ENCODE data around the gene MYOZ2. TPM values are rescaled to one million over a fixed set of nuclear protein-coding genes. Genes with fewer than 3 reads are reported as not detected.

Gene MYOZ2
- total RNA-seq, 8 experiments from 2014 or later = 0.15 to 0.78 (median 0.24) TPM; not detected in 5

DNA sequence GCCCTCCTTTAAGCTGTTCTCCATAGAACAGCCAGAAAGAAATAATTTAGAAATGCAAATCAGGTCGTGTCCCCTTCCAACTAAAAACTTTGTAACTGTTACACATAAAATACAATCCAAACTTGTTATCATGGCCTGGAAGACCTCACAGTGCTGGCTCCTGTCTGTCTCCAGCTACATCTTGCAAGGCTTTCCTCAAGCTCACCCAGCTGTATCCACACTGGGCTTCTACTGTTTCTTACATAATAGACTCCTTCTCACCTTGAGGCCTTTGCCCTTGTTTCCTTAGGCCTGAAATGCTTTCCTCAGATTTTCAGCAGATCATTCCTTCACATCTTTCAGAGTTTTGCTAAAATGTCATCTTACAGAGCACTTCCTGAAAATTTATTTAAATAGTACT is 43.4 kb downstream of the MYOZ2 start:
- Histone ChIP-seq H3K4me3 (no peak overlapping the region), H3K27ac (no peak overlapping the region), H3K4me1 (replicated peaks in 1 of 2) (no peaks in the 10 kb centered on the region)
- in situ Hi-C loops (cut with MboI; ENCODE audit: low pct_unique_long_range_greater_than_20kb in 2 of 9, low sequenced_read_pairs in 9 of 9, unreplicated experiment in 9 of 9) = no loop called here
- no peak for ATAC-seq (replicated peaks in 6 of 8)
- 13 to 83% (median 53%) methylated on average over 1 of the region's 1 CpG; no CpG with 5 or more reads in 4 of the 10 experiments for WGBS, 10 experiments

DNA sequence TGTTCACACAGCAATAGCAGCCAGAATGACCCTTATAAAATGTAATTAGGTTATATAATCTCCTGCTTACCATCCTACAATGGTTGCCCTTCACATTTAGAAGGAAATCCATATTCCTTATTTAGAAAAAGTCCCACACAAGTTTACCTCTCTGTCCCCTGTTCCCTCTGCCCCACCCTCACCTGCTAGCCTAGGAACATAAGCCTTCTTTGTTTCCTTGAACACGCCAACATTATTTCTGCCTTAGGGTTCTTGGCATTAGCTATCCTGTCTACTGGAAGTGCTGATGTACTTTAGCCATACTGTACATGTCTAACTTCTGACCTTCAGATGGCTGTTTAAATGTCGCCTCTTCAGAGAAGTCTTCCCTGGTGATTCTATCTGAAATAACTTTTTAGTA is 48.5 kb downstream of the MYOZ2 start:
- 75 to 100% (median 89%) methylated on average over 1 to 2 of the region's 2 CpGs for WGBS, 10 experiments
- no peak for ATAC-seq (replicated peaks in 6 of 8)
- in situ Hi-C loops (cut with MboI; ENCODE audit: low pct_unique_long_range_greater_than_20kb in 2 of 9, low sequenced_read_pairs in 9 of 9, unreplicated experiment in 9 of 9) = no loop called here

DNA sequence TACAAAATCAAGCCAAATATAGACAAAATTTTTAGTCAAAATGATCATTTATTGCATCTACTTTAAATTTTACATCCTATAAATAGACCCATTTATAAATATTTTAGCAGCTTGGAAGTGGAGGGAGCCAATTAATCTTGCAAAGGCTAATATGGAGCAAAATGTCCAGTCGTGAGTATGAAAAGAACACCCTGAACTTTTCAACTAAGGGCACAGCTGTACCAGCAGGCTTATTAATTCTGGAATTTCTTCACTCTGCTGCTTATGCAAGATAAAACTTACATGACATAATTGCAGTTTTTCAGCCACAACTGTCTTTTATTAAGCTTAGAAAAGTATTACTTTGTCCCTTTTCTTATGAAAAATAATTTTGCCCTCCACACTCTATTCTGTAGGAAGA is 54.0 kb downstream of the MYOZ2 start:
- H3K4me3 ChIP-seq = no peak overlapping the region
- 0 to 100% (median 38%) methylated on average over 1 of the region's 1 CpG; no CpG with 5 or more reads in 1 of the 10 experiments for WGBS, 10 experiments
- in situ Hi-C loops (cut with MboI; ENCODE audit: low pct_unique_long_range_greater_than_20kb in 2 of 9, low sequenced_read_pairs in 9 of 9, unreplicated experiment in 9 of 9) = no loop called here
- no peaks in the 10 kb centered on the region for H3K4me1 ChIP-seq (replicated peaks in 1 of 2)
- no peak overlapping the region for H3K27ac ChIP-seq
- no peak for ATAC-seq (replicated peaks in 6 of 8)

More for the DNA sequence above, 48.5 kb downstream of the MYOZ2 start:
- Histone ChIP-seq H3K4me1 (replicated peaks in 1 of 2) (no peaks in the 10 kb centered on the region), H3K4me3 (no peak overlapping the region), H3K27ac (no peak overlapping the region)

DNA sequence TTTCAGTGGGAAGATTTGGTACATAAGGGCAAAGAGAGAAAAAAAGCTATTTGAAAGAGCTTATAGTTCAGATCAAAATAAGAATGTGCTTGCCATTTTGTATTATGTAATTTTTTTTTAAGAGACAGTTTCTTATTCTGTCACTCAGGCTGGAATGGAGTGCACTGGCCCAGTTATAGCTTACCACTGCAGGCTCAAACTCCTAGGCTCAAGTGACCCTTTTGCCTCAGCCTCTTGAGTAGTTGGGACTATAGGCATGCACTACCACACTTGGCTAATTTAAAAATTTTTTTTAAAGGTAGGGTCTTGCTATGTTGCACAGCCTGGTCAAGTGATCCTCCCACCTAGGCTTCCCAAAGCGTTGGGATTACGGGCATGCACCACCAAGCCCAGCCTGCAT is 54.7 kb downstream of the MYOZ2 start:
- ATAC-seq (replicated peaks in 6 of 8) = no peak
- in situ Hi-C loops (cut with MboI; ENCODE audit: low pct_unique_long_range_greater_than_20kb in 2 of 9, low sequenced_read_pairs in 9 of 9, unreplicated experiment in 9 of 9) = no loop called here
- H3K4me1 ChIP-seq (replicated peaks in 1 of 2) = no peaks in the 10 kb centered on the region
- 59 to 100% (median 97%) methylated on average over 1 to 2 of the region's 2 CpGs; no CpG with 5 or more reads in 2 of the 10 experiments for whole genome bisulfite sequencing, 10 experiments
- H3K27ac ChIP-seq = no peak overlapping the region
- no peak overlapping the region for H3K4me3 ChIP-seq

DNA sequence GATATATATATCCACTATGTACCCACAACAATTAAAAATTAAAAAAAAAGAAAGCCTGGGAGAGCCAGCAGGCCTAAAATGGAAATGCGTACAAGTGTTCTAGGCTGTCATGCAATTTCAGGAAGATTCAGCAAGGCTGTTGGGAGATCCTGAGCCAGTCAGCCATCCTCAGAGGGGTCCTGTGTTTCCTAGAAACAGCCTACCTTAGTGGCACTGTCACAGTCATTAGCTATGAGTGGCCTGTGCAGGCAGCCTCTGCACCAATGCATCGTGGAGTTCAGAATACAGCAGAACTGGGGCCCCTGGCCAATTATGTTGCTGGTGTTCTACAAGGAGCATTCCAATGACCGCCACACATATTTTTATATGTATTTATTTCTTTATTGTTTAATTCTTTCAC is 55.9 kb downstream of the MYOZ2 start:
- WGBS, 10 experiments = 83 to 100% (median 100%) methylated on average over 1 to 3 of the region's 3 CpGs; no CpG with 5 or more reads in 2 of the 10 experiments
- no peak for ATAC-seq (replicated peaks in 6 of 8)

DNA sequence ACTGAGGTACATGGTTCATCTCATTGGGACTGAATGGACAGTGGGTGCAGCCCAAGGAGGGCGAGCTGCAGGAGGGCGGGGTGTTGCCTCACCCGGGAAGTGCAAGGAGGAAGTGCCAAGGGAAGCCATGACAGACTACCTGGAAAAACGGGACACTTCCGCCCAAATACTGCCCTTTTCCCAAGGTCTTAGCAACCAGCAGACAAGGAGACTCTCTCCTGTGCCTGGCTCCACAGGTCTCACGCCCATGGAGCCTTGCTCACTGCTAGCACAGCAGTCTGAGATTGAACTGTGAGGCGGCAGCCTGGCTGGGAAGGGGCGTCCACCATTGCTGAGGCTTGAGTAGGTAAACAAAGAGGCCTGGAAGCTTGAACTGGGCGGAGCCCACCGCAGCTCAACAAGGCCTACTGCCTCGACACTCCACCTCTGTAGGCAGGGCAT is 62.2 kb downstream of the MYOZ2 start:
- no peak overlapping the region for H3K27ac ChIP-seq
- 75 to 100% (median 84%) methylated on average over 1 to 8 of the region's 11 CpGs; no CpG with 5 or more reads in 2 of the 10 experiments for WGBS, 10 experiments
- ATAC-seq (replicated peaks in 6 of 8) = no peak
- no peak overlapping the region for H3K4me3 ChIP-seq
- in situ Hi-C loops (cut with MboI; ENCODE audit: low pct_unique_long_range_greater_than_20kb in 2 of 9, low sequenced_read_pairs in 9 of 9, unreplicated experiment in 9 of 9) = no loop called here
- no peaks in the 10 kb centered on the region for H3K4me1 ChIP-seq (replicated peaks in 1 of 2)

More for the DNA sequence above, 55.9 kb downstream of the MYOZ2 start:
- Histone ChIP-seq H3K27ac (no peak overlapping the region), H3K4me1 (replicated peaks in 1 of 2) (no peaks in the 10 kb centered on the region), H3K4me3 (no peak overlapping the region)
- in situ Hi-C loops (cut with MboI; ENCODE audit: low pct_unique_long_range_greater_than_20kb in 2 of 9, low sequenced_read_pairs in 9 of 9, unreplicated experiment in 9 of 9) = no loop called here

DNA sequence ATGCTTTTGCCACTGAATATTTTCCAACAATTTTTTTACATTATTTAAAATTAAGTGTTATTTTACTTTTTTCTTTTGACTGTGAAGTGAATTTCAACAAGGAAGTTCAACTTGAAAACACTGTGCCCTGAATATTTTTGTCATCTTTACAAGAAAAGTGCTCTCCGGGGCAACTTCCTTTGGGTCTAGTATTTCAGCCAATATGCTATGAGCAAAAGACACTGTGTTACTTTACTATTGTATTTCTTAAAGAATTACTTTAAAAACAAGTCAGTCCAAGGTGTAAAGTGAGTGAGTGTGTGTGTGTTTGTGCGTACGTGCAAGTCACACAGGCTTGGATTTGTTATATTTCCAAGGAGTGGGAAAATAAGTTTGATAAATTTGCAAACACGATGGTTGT is 69.3 kb downstream of the MYOZ2 start:
- in situ Hi-C loops (cut with MboI; ENCODE audit: low pct_unique_long_range_greater_than_20kb in 2 of 9, low sequenced_read_pairs in 9 of 9, unreplicated experiment in 9 of 9) = loop anchor here in 1 of 9 experiments (25.0 kb wide), 1 partner anchor 168 kb away; no protein-coding TSS in a partner anchor
- 47 to 100% (median 82%) methylated on average over 1 to 4 of the region's 4 CpGs for WGBS, 10 experiments
- Histone ChIP-seq H3K4me3 (no peak overlapping the region), H3K4me1 (replicated peaks in 1 of 2) (no peaks in the 10 kb centered on the region), H3K27ac (no peak overlapping the region)
- no peak for ATAC-seq (replicated peaks in 6 of 8)

DNA sequence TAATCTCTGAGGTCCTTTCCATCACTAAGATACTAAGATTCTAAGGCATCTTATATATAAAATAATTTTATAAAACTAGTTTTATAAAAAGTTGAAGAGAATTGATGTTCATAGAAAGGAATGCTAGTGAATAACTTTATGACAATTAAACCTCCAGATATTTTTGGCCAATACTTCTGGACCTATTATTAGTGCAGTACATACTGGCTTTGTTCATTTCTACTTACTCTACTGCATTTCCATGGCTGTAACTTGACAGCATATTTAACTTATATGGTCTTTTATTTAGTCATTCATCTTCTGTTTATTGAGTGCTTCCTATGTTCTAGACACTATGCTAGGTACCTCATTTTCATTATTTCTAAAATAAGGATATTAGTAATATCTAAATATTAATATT is 70.1 kb downstream of the MYOZ2 start:
- ATAC-seq (replicated peaks in 6 of 8) = no peak
- Histone ChIP-seq H3K27ac (no peak overlapping the region), H3K4me1 (replicated peaks in 1 of 2) (no peaks in the 10 kb centered on the region), H3K4me3 (no peak overlapping the region)
- in situ Hi-C loops (cut with MboI; ENCODE audit: low pct_unique_long_range_greater_than_20kb in 2 of 9, low sequenced_read_pairs in 9 of 9, unreplicated experiment in 9 of 9) = loop anchor here in 1 of 9 experiments (25.0 kb wide), 1 partner anchor 168 kb away; no protein-coding TSS in a partner anchor

DNA sequence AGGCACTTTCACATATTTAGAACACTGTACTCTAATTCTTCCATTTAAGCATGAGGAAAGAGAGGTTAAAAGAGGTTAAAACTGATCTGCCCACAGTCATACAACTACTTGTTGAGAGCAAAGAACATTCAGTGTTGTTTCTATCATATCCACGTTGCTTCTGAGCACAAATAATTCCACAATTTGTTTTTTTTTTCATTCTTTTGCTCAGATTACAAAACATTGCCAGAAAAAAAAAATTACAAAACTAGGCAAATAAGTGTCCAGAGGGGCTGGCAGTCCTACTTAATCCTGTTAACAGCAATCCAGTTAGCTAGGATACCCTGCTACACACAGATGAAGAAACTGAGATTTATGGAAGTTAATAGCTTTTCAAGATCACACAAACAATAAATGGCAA is 70.5 kb downstream of the MYOZ2 start:
- no peak for ATAC-seq (replicated peaks in 6 of 8)
- in situ Hi-C loops (cut with MboI; ENCODE audit: low pct_unique_long_range_greater_than_20kb in 2 of 9, low sequenced_read_pairs in 9 of 9, unreplicated experiment in 9 of 9) = loop anchor here in 1 of 9 experiments (25.0 kb wide), 1 partner anchor 169 kb away; no protein-coding TSS in a partner anchor
- H3K27ac ChIP-seq = no peak overlapping the region
- no peaks in the 10 kb centered on the region for H3K4me1 ChIP-seq (replicated peaks in 1 of 2)
- H3K4me3 ChIP-seq = no peak overlapping the region
- WGBS, 10 experiments = 11 to 100% (median 80%) methylated on average over 1 of the region's 1 CpG; no CpG with 5 or more reads in 2 of the 10 experiments

DNA sequence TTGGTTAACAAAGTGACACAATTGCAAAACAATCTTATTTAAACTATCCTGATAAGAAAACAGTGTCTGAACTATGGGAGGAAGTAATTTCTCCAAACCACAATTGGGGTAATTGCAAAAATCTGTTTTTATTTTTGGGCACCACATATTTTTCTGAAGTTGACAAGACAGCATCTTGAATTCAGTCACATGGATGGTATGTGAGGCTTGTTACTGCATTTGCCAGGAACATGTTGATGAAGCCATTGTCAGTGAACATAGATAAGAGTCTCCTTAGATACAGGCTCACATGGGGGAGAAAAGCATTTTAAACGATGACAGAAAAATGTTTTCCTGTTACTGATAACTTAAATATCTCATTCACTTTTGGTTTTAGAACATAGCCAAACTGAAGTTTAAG is 71.4 kb downstream of the MYOZ2 start:
- peak in 1 of 8 experiments; percentile 25 for ATAC-seq (replicated peaks in 6 of 8)
- in situ Hi-C loops (cut with MboI; ENCODE audit: low pct_unique_long_range_greater_than_20kb in 2 of 9, low sequenced_read_pairs in 9 of 9, unreplicated experiment in 9 of 9) = loop anchor here in 1 of 9 experiments (25.0 kb wide), 1 partner anchor 170 kb away; no protein-coding TSS in a partner anchor
- Histone ChIP-seq H3K27ac (no peak overlapping the region), H3K4me1 (replicated peaks in 1 of 2) (no peaks in the 10 kb centered on the region), H3K4me3 (no peak overlapping the region)
- 0 to 77% (median 20%) methylated on average over 1 of the region's 1 CpG; no CpG with 5 or more reads in 2 of the 10 experiments for whole genome bisulfite sequencing, 10 experiments

DNA sequence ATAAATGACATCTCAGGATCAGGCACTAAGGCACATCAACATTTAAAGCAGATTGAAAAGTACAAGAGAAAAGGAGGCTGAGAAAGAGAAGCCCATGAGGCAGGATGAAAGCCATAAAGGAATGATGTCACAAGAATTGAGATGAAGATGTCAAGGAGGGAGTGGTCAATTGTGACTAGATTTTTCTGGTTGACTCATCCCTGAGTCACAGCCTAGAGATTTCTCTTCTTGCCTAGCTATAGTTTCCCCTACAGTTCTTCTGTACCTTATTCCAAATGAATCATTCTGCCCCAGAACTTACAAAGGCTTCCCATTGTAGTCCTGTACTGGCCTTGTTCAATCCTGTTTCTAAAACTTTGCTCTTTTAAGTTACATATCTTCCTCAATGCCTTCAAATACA is 73.4 kb downstream of the MYOZ2 start:
- in situ Hi-C loops (cut with MboI; ENCODE audit: low pct_unique_long_range_greater_than_20kb in 2 of 9, low sequenced_read_pairs in 9 of 9, unreplicated experiment in 9 of 9) = loop anchor here in 1 of 9 experiments (25.0 kb wide), 1 partner anchor 172 kb away; no protein-coding TSS in a partner anchor
- Histone ChIP-seq H3K27ac (no peak overlapping the region), H3K4me3 (no peak overlapping the region), H3K4me1 (replicated peaks in 1 of 2) (no peaks in the 10 kb centered on the region)
- ATAC-seq (replicated peaks in 6 of 8) = peak in 2 of 8 experiments; percentile 10 to 12

DNA sequence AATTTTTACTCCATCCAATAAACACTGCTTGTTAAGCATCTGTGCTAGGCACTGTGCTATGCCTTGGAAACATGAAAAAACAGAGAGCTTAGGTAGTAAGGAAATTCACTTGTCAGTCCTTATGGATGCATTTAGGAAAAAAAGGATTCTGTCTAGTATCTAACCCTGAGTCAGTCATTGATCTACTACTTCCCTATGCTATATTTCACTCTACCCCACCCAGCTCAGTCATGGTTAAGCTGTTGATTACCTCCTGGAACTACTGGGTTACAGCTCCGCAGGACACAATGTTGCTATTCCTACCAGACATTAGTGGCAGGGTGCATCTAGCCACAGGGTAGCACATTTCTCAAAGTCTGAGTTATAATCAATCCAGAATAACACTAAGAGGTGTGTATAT is 74.0 kb downstream of the MYOZ2 start:
- Histone ChIP-seq H3K27ac (no peak overlapping the region), H3K4me1 (replicated peaks in 1 of 2) (no peaks in the 10 kb centered on the region), H3K4me3 (no peak overlapping the region)
- ATAC-seq (replicated peaks in 6 of 8) = no peak
- in situ Hi-C loops (cut with MboI; ENCODE audit: low pct_unique_long_range_greater_than_20kb in 2 of 9, low sequenced_read_pairs in 9 of 9, unreplicated experiment in 9 of 9) = loop anchor here in 1 of 9 experiments (25.0 kb wide), 1 partner anchor 172 kb away; no protein-coding TSS in a partner anchor
- WGBS, 10 experiments = 40 to 100% (median 71%) methylated on average over 1 of the region's 1 CpG; no CpG with 5 or more reads in 7 of the 10 experiments

DNA sequence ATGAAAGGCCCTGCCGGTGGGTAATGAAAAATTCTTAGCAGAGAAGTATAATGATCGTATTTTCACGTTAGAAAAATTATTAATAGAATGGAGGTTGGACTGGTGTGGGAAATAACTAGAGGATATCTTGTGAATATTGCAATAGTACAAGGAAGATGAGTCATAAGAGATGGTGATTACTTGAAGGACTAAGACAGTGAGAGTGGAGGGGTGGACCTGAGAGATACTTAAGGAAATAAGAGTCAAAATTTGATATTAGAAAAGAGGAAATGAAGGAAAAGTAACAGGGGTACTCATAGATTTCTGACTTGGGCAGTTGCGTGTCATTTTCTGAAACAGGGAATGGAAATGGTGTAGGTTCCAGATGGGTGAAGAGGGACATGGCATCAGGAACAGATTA is 75.1 kb downstream of the MYOZ2 start:
- in situ Hi-C loops (cut with MboI; ENCODE audit: low pct_unique_long_range_greater_than_20kb in 2 of 9, low sequenced_read_pairs in 9 of 9, unreplicated experiment in 9 of 9) = loop anchor here in 2 of 9 experiments (10.0 to 25.0 kb wide), 2 partner anchors 166 to 173 kb away; no protein-coding TSS in a partner anchor
- 38 to 97% (median 84%) methylated on average over 3 to 4 of the region's 4 CpGs; no CpG with 5 or more reads in 1 of the 10 experiments for WGBS, 10 experiments
- Histone ChIP-seq H3K4me1 (replicated peaks in 1 of 2) (no peaks in the 10 kb centered on the region), H3K4me3 (no peak overlapping the region), H3K27ac (no peak overlapping the region)
- ATAC-seq (replicated peaks in 6 of 8) = no peak

DNA sequence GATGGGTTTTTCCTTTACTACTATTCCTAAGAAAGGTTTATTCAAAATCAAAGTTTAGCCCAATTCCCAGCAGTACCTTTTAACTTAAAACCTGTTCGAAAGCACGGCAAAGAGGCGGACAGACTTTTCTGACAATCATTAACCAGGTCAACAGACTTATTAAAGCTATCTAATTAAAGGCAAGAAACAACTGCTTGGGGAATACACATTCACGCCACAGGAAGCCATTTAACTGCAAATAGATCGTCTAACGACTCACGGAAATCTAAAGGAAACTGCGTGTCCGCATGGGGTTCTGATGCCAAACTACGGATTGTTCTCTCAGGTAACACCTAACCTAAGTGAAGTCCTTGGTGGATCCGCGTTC is 76.2 kb downstream of the MYOZ2 start:
- WGBS, 10 experiments = 0 to 33% (median 4%) methylated on average over 1 to 11 of the region's 12 CpGs; no CpG with 5 or more reads in 2 of the 10 experiments
- H3K4me1 ChIP-seq (replicated peaks in 1 of 2) = no peaks in the 10 kb centered on the region
- ATAC-seq (replicated peaks in 6 of 8) = peak in 2 of 8 experiments; percentile 1
- in situ Hi-C loops (cut with MboI; ENCODE audit: low pct_unique_long_range_greater_than_20kb in 2 of 9, low sequenced_read_pairs in 9 of 9, unreplicated experiment in 9 of 9) = loop anchor here in 2 of 9 experiments (10.0 to 25.0 kb wide), 2 partner anchors 167 to 175 kb away; no protein-coding TSS in a partner anchor
- H3K27ac ChIP-seq = peak overlapping the region; percentile 8 to 55
- peak overlapping the region; percentile 53 to 75 (median 67) for H3K4me3 ChIP-seq

Measured in motor neuron (in vitro differentiated cells).